HEK293 (cell line): ENCODE measurements around the gene TMEM119.

ENCODE experiments used
- CTCF ChIP-seq: fragments of 450-650 bp; formaldehyde crosslinking; IDR thresholded peaks from 2 replicates; pipeline ENCODE4 v1.5.1; 2016; ENCODE audit warnings: missing biosample characterization, missing genetic modification characterization
- REPIN1 ChIP-seq: fragments of 450-650 bp; formaldehyde crosslinking; IDR thresholded peaks from 2 replicates; pipeline ENCODE4 v1.5.1; 2017; ENCODE audit warnings: missing biosample characterization, missing genetic modification characterization, low read depth
- ZNF311 ChIP-seq: fragments of 450-650 bp; formaldehyde crosslinking; IDR thresholded peaks from 2 replicates; pipeline ENCODE4 v1.5.1; 2017; ENCODE audit warnings: missing biosample characterization, missing genetic modification characterization, borderline replicate concordance
- ZNF623 ChIP-seq: fragments of 450-650 bp; formaldehyde crosslinking; IDR thresholded peaks from 2 replicates; pipeline ENCODE4 v1.5.1; 2016; ENCODE audit warnings: missing biosample characterization, missing genetic modification characterization
- ZNF639 ChIP-seq: fragments of 450-650 bp; formaldehyde crosslinking; IDR thresholded peaks from 2 replicates; pipeline ENCODE4 v1.5.1; 2016; ENCODE audit warnings: missing biosample characterization, missing genetic modification characterization
- ZNF660 ChIP-seq: fragments of 450-650 bp; IDR thresholded peaks from 2 replicates; pipeline ENCODE4 v1.5.1; 2018; ENCODE audit warnings: missing biosample characterization, mild to moderate bottlenecking, missing genetic modification characterization

GRCh38 chr12:108629151-108629550, 31.3 kb upstream of the TMEM119 start:
- no peak for TF ChIP-seq ZNF311
- no peak for TF ChIP-seq CTCF (tag by site-specific recombination)
- TF ChIP-seq ZNF660, result no peak
- TF ChIP-seq REPIN1, result no peak
- no peak for TF ChIP-seq ZNF623 (tag by site-specific recombination)
- TF ChIP-seq ZNF639 (tag by site-specific recombination), result no peak
